MCF 10A (cell line): ENCODE results near the gene POFUT2. TPM values are rescaled to one million over a fixed set of nuclear protein-coding genes. Genes with fewer than 3 reads are reported as not detected.

Source experiments
- BruUV-seq: library from RNA; stranded (reverse); fragments of 400-500 nt; replicated peaks from 2 replicates; lab custom pipeline; 2021; lab: Mats Ljungman, UMichigan
- CTCF ChIA-PET: fragments of 300-600 bp; sonication (Branson Sonifier 250); formaldehyde crosslinking; extraction: SDS; loops from one replicate; lab custom pipeline; 2021; ENCODE audit warnings: antibody characterized with exemption, inconsistent platforms; lab: Yijun Ruan, JAX
- POLR2A ChIA-PET: fragments of 300-600, 350-650 bp; sonication (Branson Sonifier 250); formaldehyde crosslinking; extraction: SDS; loops from one replicate; lab custom pipeline; 2020; ENCODE audit warnings: antibody characterized with exemption, inconsistent platforms; lab: Yijun Ruan, JAX
- DNase-seq: peaks from one replicate; pipeline ENCODE4 v3.0.0-alpha.2; 2018; ENCODE audit not compliant: unreplicated experiment
- H3K27ac Mint-ChIP-seq: one replicate; pipeline ENCODE4 v1.8.0; 2022; ENCODE audit warnings: mild to moderate bottlenecking, low read depth, mixed read lengths; ENCODE audit not compliant: unreplicated experiment
- H3K27me3 Mint-ChIP-seq: one replicate; pipeline ENCODE4 v1.8.0; 2022; ENCODE audit warnings: mixed read lengths; ENCODE audit not compliant: insufficient read depth, unreplicated experiment
- H3K36me3 Mint-ChIP-seq: one replicate; pipeline ENCODE4 v1.8.0; 2022; ENCODE audit warnings: mild to moderate bottlenecking, moderate library complexity, mixed read lengths; ENCODE audit not compliant: insufficient read depth, unreplicated experiment
- H3K4me1 Mint-ChIP-seq: one replicate; pipeline ENCODE4 v1.8.0; 2022; ENCODE audit warnings: mixed read lengths; ENCODE audit not compliant: insufficient read depth, unreplicated experiment
- H3K4me3 Mint-ChIP-seq: one replicate; pipeline ENCODE4 v1.8.0; 2022; ENCODE audit warnings: mild to moderate bottlenecking, moderate library complexity, mixed read lengths; ENCODE audit not compliant: unreplicated experiment
- H3K9me3 Mint-ChIP-seq: one replicate; pipeline ENCODE4 v1.8.0; 2022; ENCODE audit warnings: mixed read lengths; ENCODE audit not compliant: unreplicated experiment
- CTCF ChIP-seq: fragments of 200-600 bp; IDR thresholded peaks from one replicate; pipeline ENCODE4 v1.8.0; 2022; ENCODE audit warnings: antibody characterized with exemption, mild to moderate bottlenecking; ENCODE audit not compliant: unreplicated experiment
- intact Hi-C: fragments of 100-400 bp; cut with micrococcal nuclease; formaldehyde crosslinking; loops from 2 replicates; pipeline ENCODE4 v1.14.1; 2022
- total RNA-seq: library from RNA; stranded (reverse); gene quantifications from 2 replicates; pipeline ENCODE4 v1.2.3, GENCODE V29; 2022

Gene POFUT2
- total RNA-seq, 1 experiment from 2014 or later: 25.2 TPM

- ChIA-PET CTCF (no interaction called here), POLR2A (no interaction called here)
- no peak for DNase-seq
- Mint-ChIP-seq H3K27ac (no peak overlapping the region), H3K36me3 (no peaks in the 10 kb centered on the region), H3K27me3 (peaks cover 55% of the 10 kb centered on the region), H3K4me1 (peaks cover 7% of the 10 kb centered on the region), H3K9me3 (no peaks in the 10 kb centered on the region), H3K4me3 (no peak overlapping the region)
- no TSS peak for BruUV-seq
- no peak for TF ChIP-seq CTCF
- intact Hi-C loops: no loop called here
Measured at GRCh38 chr21:45251635-45252447, 35.9 kb downstream of the POFUT2 start.

- H3K27ac Mint-ChIP-seq: no peak overlapping the region
Measured at GRCh38 chr21:45250914-45251634, 36.6 kb downstream of the POFUT2 start.

GRCh38 chr21:45250272-45250671 lies 37.4 kb downstream of the POFUT2 start:
- ChIA-PET POLR2A (no interaction called here), CTCF (no interaction called here)
- Mint-ChIP-seq H3K4me3 (no peak overlapping the region), H3K27ac (no peak overlapping the region), H3K4me1 (peaks cover 7% of the 10 kb centered on the region), H3K9me3 (no peaks in the 10 kb centered on the region), H3K36me3 (no peaks in the 10 kb centered on the region), H3K27me3 (peaks cover 54% of the 10 kb centered on the region)
- TF ChIP-seq CTCF: no peak
- intact Hi-C loops: no loop called here
- BruUV-seq: no TSS peak
- no peak for DNase-seq

More at GRCh38 chr21:45250914-45251634, 36.6 kb downstream of the POFUT2 start:
- no TSS peak for BruUV-seq
- Mint-ChIP-seq H3K4me3 (no peak overlapping the region), H3K27me3 (peaks cover 55% of the 10 kb centered on the region), H3K9me3 (no peaks in the 10 kb centered on the region), H3K36me3 (no peaks in the 10 kb centered on the region), H3K4me1 (peaks cover 7% of the 10 kb centered on the region)
- intact Hi-C loops: no loop called here
- ChIA-PET CTCF (no interaction called here), POLR2A (interaction anchor here (0.6 kb wide), 1 partner anchor 113 kb away, joined by 3 read pairs; no protein-coding TSS in a partner anchor)
- no peak for TF ChIP-seq CTCF
- DNase-seq: no peak

GRCh38 chr21:45249626-45250025 lies 38.1 kb downstream of the POFUT2 start:
- Mint-ChIP-seq H3K27me3 (peaks cover 48% of the 10 kb centered on the region), H3K27ac (no peak overlapping the region), H3K4me3 (no peak overlapping the region), H3K9me3 (peaks cover 1% of the 10 kb centered on the region), H3K36me3 (no peaks in the 10 kb centered on the region), H3K4me1 (peaks cover 2% of the 10 kb centered on the region)
- TF ChIP-seq CTCF: no peak
- BruUV-seq: no TSS peak
- ChIA-PET CTCF (no interaction called here), POLR2A (interaction anchor here (0.7 kb wide), 1 partner anchor 10 kb away, joined by 3 read pairs; no protein-coding TSS in a partner anchor)
- intact Hi-C loops: no loop called here
- no peak for DNase-seq
